ENCODE results near the gene TRAF3IP3. TPM values are rescaled to one million over a fixed set of nuclear protein-coding genes. Genes with fewer than 3 reads are reported as not detected.

TRAF3IP3 gene
- total RNA-seq, 1 donor from 2014 or later: 443 TPM

DNA sequence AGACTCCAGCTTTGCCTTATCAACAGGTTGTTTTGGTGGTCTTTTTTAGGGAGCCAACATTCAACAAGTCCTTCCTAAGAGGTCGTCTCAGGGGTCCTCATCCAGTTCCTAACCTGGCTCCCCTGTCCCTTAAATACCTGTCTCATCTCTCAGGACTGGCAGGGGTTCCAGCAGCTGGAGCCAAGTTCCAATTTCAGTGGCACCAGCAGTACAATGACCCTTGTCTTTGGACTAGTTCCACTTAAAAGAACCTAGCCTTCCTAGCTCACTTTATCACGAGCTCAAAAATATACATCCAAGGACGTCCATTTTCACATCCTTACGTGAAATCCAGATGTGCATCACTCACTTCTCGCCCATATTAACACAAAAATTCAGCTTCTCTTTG is 18.7 kb upstream of the TRAF3IP3 start:
- intact Hi-C loops (cut with micrococcal nuclease): no loop called here

DNA sequence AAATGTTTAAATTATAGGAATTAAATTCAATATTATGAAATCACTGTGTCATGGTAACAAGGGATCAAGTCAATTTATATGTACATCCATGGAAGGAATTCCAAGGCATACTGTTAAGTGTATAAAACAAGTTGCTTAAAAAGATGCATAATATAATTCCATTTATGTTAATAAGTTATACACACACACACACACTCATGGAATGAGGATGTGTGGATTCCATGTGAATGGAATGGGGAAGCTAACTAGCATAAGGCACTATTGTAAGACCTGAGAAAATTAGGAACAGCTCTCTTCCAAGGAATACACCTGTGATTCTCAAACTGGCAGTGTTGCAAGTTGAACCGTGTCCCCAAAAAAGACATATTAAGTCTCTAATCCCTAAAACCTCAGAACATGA is 17.6 kb upstream of the TRAF3IP3 start:
- intact Hi-C loops (cut with micrococcal nuclease): no loop called here

DNA sequence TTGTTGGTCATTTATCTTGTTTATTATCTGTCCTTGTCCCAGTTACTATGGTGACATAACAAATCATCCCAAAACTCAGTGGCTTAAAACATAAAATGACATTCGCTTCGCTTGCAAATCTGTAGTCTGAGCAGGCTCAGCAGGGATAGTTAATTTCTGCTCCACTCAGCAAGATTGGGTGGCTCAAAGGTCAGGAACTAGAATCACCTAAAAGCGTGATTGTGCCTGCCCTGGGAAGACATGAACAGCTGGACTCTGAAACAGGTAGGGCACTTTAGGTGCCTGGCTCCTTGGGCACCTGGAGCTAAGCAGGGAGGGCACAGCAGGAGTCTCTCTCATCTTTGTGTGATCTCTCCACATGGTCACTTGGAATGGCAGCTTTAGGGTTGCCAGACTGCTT is 14.7 kb upstream of the TRAF3IP3 start:
- intact Hi-C loops (cut with micrococcal nuclease): no loop called here

DNA sequence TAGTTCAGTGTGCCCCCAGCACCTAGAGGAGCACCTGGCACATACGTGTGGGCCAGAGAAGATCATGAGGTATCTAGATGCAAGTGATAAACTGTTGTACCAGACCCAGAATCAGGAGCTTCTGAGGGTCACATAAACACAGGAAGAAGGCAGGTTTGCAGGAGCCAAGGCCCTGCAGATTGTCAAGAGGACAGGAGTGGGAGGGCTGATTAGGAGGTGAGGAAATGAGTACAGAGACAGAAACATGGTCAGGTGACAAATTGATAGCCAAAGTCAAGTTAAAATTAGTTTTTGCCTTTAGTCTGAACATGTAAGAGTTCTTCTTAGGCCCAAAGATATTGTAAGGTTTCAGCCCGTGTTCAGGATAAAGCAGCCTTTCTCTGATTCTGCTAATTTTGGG is 14.0 kb upstream of the TRAF3IP3 start:
- intact Hi-C loops (cut with micrococcal nuclease): no loop called here

DNA sequence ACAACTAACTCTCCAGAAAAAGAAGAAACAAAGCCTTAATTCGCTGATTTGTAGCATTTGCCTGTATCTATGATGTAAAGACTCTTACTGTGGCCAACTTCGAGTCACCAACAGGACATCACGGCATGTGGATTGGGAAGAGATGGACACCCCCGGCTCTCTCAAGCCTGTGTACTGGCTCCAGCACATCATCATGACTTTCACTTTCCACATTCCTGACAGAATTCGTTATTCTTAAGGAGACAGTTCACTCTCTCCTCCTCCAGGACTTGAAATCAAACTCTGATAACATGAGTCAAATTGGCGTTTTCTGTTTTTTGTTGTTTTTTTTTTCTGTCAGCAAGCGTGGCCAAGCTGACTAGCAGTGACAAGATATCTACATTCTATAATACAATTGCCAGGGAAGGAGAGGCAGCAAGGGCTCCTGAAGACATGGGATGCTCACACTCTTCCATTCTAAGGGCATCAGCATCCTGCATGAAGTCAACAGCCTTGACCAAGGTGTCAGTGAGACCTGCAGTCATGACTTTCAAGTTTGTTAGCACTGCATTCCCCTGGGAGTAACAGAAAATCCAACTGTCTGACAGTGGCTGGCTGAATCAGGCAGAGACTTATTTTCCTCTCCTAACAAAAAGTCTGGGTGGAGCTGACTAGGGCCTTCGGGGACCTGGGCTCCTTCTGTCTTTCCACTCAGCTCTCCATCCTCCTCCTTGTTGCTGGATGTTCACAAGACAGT is 13.3 kb upstream of the TRAF3IP3 start:
- intact Hi-C loops (cut with micrococcal nuclease): no loop called here

DNA sequence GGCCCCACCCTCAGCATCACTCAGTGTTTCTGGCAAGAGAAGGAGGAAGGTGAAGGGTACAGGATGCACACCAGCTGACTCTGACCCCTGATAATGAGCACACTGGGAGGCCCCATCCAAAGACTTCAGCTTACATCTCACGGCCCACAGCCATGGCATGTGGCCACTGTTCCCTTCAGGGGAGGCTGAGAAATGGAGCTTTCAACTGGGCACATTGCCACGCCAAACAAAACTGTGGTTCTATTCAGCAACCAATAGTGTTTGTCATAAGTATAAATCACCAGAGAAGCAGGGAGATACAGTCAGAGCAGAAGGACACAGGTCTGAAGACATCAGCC is 12.7 kb upstream of the TRAF3IP3 start:
- intact Hi-C loops (cut with micrococcal nuclease): no loop called here

DNA sequence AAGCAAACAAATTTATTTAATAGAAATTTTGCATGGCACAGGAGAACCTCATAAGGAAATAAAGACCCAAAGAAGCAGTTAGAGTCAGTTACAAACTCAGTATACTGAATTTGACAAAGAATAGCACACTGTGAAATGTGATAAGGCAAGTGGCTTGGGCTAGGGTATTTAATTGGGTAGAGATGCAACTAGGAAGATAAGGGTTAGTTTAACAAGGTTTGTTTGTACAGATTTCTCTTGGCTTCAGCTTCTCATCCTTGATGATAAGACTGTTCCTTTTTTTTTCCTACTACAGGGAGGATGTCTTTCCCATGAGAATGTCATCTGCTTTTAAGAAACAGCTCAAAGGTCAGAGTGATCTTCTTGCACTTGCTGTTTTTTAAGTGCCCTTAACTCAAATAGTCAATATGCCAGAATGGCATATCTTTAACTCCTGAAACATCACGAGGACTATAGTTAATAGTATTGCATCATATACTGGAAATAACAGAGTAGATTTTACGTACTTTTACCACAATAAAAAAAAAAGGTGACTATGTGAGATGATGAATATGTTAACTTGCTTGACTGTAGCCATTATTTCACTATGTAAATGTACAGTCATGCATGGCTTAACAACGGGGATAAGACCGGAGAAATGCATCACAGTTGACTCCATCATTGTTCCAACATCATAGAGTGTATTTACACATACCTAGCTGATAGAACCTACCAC is 9.2 kb upstream of the TRAF3IP3 start:
- intact Hi-C loops (cut with micrococcal nuclease): loop anchor here (1.0 to 5.0 kb wide), 10 partner anchors 22 to 177 kb away; no protein-coding TSS in a partner anchor

DNA sequence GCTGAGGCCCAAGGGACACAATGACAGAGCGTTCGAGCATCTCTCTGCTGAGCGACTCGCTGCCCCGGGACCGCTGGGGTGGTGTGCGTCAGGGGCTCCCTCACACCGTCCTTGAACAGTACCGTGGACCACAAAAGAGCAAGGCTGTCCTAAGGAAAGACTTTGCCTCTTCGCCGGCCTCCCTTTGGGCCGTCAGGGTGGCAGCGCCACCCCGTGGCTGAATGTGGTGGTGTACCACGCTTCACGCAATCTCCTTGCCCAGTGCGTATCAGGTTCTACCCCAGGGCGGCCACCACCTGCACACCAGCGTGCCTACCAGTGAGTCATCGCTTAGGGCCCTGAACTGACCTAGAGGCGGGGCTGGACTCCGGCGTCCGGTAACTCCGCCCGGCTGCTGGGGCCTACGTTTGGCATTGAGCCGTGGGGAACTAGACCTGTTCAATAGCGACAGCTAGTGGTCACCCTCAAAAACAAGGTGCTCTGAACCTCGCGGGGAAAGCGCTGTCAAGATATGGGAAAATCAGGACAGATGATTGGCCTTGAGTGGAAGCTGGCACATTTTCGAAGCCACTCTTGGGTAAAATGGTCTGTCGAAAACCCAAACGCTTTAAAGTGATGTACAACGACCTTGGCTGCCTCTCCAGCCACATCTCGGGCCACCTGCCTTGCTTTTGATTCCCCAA is 8.1 kb upstream of the TRAF3IP3 start:
- intact Hi-C loops (cut with micrococcal nuclease): loop anchor here (1.0 to 5.0 kb wide), 10 partner anchors 23 to 178 kb away; no protein-coding TSS in a partner anchor

DNA sequence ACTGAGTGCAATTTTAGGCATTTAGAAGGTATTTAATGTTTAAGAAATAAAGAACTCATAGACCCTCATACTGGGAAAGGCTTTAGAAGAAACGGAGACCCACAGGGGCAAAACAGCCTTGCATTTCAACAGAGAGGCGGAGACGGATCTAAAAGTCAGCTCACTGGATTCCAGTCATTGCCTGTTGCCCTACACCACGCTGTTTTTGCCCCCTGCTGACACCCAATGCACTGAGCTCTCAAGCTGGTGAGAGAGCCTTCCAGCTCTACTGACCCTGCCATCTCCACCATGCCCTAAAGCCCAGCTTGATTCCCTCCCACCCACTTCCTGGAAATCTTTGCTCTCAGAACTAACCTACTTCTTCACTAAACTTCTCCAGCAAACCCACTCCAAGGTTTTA is 7.2 kb upstream of the TRAF3IP3 start:
- intact Hi-C loops (cut with micrococcal nuclease): loop anchor here (5.0 kb wide), 1 partner anchor 36 kb away; no protein-coding TSS in a partner anchor

DNA sequence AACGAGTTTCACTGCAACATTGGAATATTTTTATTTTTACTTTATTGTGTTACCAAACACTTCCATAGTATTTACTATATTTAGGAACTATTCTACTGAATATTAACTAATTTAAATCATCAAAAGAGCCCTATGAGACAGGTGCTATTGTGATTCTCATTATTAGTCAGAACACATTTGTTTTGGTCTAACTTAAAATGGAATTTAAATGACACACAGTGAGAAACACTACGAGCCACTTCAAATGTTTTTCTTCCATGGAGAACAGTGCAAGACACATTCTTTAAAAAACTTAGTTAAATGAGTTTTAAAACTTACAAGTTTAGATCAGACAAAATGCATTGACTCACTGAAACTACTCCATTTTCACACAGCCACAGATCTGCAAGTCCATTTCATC is 6.6 kb upstream of the TRAF3IP3 start:
- intact Hi-C loops (cut with micrococcal nuclease): loop anchor here (5.0 kb wide), 1 partner anchor 37 kb away; no protein-coding TSS in a partner anchor

DNA sequence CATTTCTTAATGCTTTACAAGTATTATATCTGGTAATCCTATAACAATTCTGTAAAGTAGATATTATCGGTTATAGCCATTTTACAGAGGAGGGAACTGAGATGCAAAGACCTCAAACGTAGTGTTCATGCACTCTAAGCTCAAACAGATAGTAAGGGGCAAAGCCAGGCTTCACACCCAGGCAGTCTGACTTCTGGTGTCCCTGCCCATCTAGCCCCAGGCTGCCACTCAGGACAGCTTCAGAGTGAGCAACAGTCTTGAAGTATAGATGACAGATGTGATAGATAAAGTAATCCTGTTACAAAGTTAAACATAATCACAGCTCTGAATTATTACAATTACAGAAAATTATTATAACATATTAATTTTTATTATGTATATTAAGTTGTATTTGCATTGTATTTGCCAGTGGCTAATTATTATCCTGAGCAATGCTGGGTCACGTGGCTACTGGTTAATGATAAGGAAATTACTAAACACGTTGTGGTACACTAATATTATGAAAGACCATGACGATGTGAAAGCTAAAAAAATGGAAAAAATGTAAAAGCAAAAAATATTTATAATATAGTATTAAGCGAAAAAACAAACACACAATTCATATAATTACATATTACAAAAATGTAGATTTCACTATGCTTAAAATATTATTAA is 6.1 kb upstream of the TRAF3IP3 start:
- intact Hi-C loops (cut with micrococcal nuclease): loop anchor here (5.0 kb wide), 1 partner anchor 37 kb away; no protein-coding TSS in a partner anchor

DNA sequence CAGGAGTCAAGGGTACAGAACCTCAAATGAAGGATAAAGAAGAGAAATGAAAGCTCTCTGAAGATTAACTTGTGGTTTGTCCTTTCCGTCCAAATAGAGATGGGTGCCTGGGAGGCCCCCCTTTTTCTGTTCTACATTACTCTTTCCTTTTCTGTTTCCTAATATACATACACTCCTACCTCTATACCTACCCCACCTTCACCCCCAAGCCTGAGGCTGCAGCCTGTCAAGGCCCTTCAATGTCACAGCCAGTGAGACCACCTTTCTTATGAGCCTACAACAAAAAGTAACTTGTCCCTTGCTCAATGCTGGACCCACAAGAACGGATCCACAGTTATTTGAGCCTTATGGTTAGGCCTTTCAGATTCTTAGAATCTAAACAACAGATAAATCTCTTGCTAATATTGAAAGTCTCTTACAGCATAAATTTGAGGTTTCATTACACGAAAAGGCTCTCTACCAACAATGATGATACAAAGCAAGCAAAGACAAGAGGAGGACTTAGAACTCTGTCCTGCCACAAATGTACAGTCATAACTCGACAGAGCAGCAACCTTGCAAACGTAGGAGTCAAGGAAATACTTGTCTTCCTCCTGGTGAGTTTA is 4.1 kb upstream of the TRAF3IP3 start:
- intact Hi-C loops (cut with micrococcal nuclease): loop anchor here (1.0 kb wide), 1 partner anchor 33 kb away; the partner anchor contains the start of gene C1orf74

DNA sequence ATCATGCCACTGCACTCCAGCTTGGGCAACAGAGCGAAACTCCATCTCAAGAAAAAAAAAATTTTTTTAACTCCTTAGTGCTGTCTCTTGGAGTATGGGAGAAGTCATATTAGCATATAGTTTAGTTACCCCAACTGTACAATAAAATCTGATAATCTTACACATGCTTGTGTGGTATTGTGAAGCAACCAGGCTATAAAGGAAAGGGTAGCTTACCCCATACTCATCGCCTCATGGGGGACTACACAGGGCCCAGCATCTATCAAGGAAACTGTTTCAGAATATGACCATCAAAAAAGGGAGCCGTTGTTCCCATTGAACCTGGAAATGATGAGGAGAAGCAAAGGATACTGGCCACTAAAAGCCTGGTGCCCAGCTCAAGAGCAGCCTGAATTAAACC is 3.0 kb upstream of the TRAF3IP3 start:
- intact Hi-C loops (cut with micrococcal nuclease): loop anchor here (1.0 kb wide), 1 partner anchor 31 kb away; the partner anchor contains the start of gene C1orf74

DNA sequence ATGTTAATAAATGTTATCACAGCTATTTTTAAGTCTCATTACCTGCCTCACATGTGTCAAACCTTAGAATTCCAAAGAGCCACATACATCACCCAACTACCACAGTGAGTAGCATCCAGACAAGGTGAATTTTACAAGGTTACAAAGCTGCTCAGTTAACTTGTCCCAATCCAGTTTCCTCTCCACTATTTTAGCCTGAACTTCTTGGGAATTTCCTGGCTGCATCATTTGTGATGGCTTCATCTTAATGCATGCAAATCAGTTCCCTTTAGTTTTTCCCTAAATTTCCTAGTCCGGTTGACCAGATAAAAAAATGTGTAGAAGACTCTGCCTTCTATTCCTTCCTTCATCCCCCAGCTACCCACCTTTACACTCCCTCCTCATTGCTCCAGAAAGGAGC is 597 bp upstream of the TRAF3IP3 start:
- intact Hi-C loops (cut with micrococcal nuclease): no loop called here

DNA sequence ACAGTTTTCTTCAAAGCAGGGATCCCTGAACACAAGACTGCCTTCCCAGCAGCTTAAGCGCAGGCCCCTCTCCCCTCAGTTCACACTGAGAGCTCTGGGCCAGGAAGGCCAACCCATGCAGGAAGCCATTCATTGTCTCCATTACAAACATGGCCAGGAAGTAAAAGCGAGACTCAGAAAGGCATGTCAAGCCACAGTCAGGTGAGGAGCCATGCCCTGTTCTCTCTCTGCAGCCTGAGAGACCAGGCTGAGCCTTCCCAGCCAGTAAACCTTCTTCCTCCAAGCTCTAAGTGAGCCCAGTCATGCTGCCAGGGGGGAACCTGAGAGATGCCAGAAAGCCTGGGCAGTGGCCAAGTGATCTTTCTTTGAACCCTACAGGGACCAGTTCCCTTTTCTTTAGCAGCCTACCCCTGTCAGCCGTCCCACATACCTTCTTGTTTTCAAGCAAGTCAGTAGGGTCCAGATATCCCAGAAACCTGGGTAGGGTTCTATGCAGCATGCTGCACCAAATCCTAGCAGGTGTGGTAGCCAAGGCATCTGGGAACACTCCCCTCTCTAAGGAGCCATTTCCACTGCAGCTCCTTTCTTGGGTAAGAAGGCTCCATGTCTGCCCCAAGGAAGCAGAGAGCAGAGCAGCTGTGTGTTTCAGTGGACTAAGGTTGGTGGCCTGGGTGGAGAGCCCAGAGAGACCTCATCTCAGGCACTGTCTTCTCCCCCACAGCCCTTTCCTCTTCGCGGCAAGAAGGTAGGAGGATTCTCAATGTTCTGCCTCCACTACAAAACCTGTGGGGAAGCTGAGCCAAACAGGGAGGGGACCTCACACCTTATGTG is 977 bp downstream of the TRAF3IP3 start:
- intact Hi-C loops (cut with micrococcal nuclease): loop anchor here (1.0 to 2.0 kb wide), 4 partner anchors 11 to 84 kb away; partner anchors contain the start of genes C1orf74 and UTP25

DNA sequence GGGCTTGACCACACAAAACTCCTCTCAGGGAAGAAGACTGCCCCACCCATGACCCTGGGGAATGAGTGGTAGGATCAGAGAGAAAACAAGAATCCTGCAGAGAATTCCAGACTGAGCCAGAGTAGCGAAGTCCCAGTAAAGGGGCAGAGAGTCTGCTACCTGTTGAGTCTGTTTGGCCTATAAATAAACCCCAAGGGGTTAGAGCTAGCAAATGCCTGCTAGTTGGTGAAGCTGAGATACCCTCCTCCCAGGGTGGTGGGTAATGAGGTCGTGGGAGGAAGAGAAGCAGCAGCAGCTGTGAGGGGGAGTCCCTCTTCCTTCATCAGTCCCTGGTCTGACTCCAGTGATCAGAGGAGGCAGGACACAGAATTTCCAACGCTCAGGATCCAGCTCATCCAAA is 2.5 kb downstream of the TRAF3IP3 start:
- intact Hi-C loops (cut with micrococcal nuclease): no loop called here

DNA sequence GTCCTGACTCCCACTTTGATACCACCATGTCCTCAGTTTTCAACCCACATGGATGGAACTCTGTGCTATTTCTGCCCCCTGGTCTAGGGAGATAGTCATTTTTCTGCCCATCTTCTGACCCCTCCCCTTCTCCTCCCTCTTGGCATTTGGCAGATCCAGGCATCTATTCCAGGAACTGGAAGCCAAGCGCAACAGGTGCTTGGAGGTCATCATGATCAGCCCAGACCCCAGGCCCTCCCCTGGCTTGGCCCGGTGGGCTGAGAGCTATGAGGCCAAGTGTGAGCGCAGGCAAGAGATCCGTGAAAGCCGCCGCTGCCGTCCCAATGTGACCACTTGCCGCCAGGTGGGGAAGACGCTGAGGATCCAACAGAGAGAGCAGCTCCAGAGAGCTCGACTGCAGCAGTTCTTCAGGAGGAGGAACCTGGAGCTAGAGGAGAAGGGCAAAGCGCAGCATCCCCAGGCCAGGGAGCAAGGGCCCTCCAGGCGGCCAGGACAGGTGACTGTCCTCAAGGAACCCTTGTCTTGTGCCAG is 4.0 kb downstream of the TRAF3IP3 start:
- intact Hi-C loops (cut with micrococcal nuclease): loop anchor here (5.0 kb wide), 1 partner anchor 1497 kb away; the partner anchor contains the start of gene RCOR3

DNA sequence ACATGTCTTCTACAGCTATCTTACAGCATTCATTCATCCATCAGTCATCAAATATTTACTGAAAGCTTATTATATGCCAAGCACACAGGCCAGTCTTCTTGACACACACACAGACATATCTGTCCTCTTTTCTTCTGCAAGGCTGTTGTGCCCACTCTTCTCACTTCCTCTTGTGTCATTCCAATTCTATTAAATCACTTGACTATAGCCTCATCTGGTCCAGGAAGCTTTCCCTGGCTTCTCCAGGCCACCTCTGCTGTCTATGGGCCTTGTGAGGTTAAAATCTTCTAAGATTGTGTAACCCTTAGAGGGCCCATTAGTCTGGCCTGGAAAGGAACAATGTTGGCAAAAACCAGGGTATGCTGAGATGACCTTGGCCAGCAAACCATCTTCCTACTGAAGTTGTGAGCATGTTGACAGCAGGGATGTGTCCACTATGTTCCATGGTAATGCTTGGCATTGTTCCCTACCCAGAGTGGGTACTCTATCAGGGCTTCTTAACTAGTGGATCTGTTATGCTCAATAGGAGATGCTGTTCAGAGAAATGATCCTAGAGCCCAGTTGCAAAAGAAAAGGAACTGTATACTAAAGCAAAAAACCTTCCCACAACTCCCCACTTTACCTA is 5.3 kb downstream of the TRAF3IP3 start:
- intact Hi-C loops (cut with micrococcal nuclease): loop anchor here (5.0 kb wide), 1 partner anchor 1496 kb away; the partner anchor contains the start of gene RCOR3

DNA sequence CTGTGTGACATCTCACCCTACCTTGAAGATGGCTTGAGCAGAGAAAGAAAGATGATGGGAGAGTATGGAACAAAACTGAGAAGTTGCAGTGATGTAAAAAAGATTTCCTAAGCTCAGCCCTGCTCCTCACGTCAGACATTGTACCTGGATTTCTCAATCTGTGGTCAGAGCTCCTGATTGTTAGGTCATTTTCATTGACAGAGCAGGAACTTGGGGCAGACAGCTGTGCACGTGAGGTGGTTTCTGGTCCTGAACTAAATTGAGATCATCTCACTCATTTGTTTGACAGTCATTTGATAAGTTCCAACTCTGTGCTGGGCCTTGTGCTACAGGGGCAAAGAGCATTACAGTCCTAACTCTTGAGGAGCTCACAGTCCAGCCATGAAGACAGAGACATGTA is 10.2 kb downstream of the TRAF3IP3 start:
- intact Hi-C loops (cut with micrococcal nuclease): loop anchor here (5.0 kb wide), 3 partner anchors 171 to 779 kb away; partner anchors contain the start of gene SYT14
